HG03103 (cell line): Measurements from ENCODE around the gene KCNK7.
"Not testable (repeated sequence)": the region's sequence is repeated elsewhere in the genome, so short reads cannot be mapped to it uniquely, and the experiment has no call there.

ENCODE experiments used
- ATAC-seq: cut with Tn5 transposase; IDR thresholded peaks from one replicate; pipeline ENCODE4 v1.9.1; 2021; ENCODE audit warnings: low read depth; ENCODE audit not compliant: unreplicated experiment

The KCNK7 gene

GRCh38 chr11:65574811-65575567, 20.6 kb downstream of the KCNK7 start:
- ATAC-seq, result no peak

GRCh38 chr11:65574109-65574810, 21.3 kb downstream of the KCNK7 start:
- ATAC-seq, result no peak

DNA sequence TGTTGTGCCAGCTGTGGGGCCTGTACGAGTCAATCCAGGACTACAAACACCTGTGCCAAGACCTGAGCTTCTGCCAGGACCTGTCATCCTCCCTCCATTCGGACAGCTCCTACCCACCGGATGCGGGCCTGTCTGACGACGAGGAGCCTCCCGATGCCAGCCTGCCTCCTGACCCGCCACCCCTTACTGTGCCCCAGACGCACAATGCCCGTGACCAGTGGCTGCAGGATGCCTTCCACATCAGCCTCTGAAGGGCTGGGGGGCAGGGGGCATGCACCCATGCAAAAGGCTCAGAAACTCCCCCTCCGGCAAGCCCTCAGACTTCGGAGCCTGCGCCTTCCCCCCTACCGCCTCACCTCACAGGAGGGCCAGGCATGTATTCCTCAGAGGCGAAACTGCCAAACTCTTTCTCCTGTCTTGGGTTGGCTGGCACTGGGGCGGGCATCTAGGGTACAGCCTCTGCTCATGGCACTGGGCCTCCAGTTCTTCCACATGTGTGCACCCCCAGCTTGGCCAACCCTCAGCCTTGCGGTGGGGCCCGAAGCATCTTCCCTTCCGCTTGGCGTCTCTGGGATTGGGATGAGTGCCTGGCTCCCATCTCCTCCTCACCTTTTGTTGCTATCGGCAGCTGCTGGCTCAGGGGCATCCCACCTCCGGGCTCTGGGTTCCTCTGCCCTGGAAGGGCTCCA, 22.1 kb downstream of the KCNK7 start:
- no peak for ATAC-seq

- ATAC-seq, result no peak
Measured at GRCh38 chr11:65572356-65573051, 23.1 kb downstream of the KCNK7 start, which contains the start of gene FAM89B. Gene FAM89B (plus strand): TSS chr11:65572538. CDS start chr11:65572670, 132 bp downstream.

DNA sequence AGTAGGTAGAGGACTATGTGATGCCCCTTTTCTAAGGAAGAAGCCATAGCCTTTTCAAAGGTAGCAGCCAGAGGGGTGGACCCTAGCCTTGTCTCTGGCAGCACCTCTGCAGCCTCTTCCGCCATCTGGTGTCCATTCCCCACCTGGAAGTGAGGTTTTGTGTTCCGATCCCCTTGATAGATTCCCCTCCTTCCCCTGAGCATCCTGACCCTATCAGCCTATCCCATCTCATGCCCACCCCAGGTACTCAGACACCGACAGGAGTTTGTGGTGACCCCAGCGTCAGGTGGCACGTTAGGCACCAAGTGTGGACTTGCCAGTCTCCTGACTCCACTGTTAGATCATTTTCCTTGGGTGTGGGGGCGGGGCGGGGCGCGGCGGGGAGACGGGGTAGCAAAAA, 23.7 kb downstream of the KCNK7 start:
- ATAC-seq, result no peak

DNA sequence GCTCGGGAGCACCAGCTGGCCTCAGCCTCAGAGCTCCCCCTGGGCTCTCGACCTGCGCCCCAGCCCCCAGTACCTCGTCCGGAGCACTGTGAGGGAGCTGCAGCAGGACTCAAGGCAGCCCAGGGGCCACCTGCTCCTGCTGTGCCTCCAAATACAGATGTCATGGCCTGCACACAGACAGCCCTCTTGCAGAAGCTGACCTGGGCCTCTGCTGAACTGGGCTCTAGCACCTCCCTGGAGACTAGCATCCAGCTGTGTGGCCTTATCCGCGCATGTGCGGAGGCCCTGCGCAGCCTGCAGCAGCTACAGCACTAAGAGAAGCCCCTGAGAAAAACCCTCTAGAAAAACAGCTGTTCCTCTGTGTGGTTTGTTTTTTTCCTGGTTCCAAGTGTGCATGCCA, 24.2 kb downstream of the KCNK7 start:
- ATAC-seq, result no peak

DNA sequence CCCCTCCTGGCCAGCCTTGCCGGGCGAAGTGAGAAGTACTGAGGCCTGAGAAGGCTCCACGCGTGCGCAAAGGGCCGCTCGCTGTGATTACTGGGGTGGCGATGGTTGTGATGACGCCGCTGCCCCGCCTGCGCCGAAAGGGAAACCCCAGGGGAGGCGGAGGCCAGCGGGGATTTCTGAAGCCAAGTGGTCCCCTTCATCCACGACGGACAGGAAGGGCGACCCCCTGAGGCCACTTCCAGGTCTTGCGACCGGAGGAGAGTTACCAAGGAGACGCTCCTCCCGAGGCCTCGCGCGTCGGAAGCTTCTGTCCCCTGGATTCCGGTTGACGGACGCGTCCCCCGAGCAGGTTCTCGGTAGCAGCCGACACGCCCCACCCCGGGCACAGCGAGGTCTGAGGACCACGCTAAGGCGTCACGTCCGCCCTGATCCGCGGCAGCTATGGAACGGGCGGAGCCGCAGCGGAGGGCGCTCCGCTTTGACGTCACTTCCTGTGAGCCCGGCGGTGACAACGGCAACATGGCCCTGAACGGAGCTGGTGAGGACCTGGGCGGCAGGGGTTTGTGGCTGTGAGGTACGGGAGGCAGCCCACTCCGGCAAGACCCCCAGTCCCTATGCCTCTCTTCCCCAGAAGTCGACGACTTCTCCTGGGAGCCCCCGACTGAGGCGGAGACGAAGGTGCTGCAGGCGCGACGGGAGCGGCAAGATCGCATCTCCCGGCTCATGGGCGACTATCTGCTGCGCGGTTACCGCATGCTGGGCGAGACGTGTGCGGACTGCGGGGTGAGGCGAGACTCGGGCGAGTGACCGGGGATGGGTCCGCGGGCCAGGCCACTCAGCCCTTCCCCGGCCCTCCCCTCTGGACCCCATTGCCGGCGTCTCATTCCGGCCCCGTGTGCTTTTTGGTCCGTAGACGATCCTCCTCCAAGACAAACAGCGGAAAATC, 25.4 kb downstream of the KCNK7 start, which contains the start of gene ZNRD2:
Gene ZNRD2, plus strand, starts transcription at position 505 of the 946 bp plus-strand sequence. Its CDS starts 15 bp downstream, at position 520.
- peak; percentile 49 for ATAC-seq

DNA sequence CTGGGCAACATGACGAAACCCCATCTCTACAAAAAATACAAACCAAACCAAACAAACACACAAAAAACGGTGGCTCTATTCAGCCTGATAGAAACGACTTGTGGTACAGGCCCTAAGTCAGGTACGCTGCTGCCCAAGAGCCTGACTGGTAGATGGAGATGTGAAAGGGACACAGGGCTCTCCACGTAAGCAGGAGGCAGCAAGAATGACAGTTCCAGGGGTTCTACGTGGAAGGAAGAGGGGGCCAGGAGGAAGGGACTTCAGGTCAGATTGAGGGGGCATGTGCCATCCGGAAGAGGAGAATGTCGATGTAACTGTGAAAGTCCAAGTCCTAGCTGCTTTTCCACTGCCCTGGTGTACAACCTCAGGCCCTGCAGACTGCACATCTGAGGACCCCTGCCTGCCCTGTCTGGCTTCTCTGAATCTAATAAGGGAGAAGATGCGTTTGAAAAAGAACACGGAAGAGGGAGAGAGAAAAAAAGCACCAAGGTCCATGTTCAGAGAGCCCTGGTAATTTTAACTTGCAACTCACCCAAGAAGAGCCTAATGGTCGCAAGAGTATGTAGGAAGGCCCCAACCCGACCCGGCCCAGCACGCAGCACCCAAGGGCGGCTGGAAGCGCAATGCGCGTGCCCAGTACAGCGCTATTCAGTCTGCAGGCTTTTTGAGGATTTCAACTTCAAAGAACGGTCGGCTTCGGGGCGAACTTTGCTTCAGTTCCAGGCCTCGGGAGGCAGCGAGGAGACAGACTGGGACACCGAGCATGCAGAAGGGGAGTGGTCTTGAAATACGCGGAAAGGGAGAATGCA, 26.2 kb downstream of the KCNK7 start:
- ATAC-seq, result no peak

DNA sequence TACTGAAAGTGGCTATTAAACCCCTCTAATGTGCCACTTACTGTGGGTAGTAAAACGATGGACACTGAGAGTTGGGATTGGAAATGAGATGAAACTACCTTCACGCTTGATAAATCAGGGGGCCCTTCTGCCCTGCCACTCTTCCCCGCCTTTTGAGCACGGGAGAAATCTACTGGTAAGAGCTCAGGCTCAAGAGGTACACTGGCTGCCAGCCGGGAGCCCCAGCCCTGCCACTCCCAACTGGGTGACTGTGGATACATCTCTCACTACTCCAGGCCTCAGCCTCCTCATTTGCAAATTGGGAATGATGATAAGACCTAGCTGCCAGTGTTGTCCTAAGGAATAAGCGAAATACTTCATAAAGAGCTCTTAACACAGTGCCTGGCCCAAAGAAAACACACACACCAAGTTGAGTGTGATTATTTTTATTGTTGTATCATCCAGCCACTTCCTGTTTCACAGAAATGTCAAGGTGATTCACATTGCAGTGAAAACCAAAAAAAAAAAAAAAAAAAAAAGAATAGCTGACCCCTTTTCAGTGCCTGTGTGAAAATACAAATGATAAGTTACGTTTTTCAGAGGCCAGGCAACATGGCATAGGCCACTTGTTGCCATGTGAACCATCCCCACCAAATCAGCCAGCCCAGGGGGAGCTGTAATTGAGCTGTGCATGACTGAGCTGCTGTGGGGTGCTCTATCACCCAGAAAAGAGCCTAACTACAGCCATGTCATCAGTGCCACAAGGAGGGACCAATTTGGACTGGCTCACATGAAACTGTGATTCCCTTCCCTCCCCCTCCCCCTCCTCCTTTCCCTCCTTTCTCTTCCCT, 29.8 kb downstream of the KCNK7 start:
- ATAC-seq, result no peak

DNA sequence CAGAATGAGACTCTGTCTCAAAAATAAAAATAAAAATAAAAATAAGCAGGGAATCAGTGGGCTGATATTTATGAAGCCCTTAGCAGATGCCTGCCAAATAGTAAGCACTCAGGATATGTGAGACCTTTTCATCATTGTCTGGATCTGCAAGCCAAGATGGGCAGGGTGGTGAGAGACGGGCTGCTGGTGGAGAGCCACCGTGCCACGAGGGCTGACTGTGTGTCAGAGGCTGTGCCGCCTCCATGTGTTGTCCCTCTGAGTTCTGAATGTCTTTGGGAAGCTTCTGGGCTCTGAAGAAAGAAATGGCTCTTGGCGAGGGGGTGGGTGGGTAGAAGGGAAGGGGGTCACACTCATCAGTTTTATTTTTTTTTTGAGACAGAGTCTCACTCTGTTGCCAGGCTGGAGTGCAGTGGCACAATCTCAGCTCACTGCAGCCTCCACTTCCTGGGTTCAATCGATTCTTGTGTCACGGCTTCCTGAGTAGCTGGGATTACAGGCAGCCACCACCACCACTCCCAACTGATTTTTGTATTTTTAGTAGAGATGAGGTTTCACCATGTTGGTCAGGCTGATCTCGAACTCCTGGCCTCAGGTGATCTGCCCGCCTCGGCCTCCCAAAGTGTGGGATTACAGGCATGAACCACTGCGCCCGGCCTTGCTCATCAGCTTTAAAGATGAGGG, 30.6 kb downstream of the KCNK7 start:
- not testable (repeated sequence) for ATAC-seq

- no peak for ATAC-seq
Measured at GRCh38 chr11:65563601-65564000, 32.0 kb downstream of the KCNK7 start.

DNA sequence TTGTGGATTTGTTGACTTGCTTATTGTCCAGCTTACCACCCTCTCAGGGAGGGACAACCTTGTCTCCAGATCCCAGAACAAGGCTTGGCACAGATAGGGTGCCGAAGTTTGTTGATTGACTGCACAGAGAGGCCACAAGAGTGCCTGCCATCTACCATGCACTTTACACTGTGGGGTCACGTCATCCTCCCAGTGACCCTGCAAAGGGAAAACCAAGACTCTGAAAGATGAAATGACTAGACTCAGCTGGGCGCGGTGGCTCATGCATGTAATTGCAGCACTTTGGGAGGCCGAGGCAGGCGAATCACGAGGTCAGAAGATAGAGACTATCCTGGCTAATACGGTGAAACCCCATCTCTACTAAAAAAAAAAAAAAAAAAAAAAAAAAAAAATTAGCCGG, 32.8 kb downstream of the KCNK7 start:
- ATAC-seq, result no peak

DNA sequence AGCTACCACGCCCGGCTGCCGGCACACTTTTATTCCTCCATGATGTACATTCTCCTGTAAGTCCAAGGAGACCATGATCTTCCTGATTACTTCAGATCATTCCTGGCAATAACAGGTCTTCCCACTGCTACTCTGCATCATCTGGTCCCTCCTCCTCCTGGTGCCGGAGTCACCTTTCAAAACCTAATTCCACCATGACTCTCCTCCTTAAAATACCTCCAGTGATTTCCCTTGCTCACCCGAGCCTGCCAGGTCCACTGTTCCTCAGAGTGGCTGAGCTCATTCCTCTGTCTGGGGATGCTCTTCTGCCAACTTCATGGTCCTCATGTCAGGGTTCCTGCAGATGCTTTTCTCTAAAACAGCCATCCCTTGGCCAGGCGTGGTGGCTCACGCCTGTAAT, 33.6 kb downstream of the KCNK7 start:
- ATAC-seq, result no peak

- ATAC-seq, result no peak
Measured at GRCh38 chr11:65560555-65561418, 34.8 kb downstream of the KCNK7 start.

- ATAC-seq, result no peak
Measured at GRCh38 chr11:65559951-65560537, 35.6 kb downstream of the KCNK7 start.

GRCh38 chr11:65559535-65559934, 36.1 kb downstream of the KCNK7 start:
- no peak for ATAC-seq
